Thyroid gland (tissue), 4 donors: Measurements from ENCODE around the gene OLFML1. TPM values are rescaled to one million over a fixed set of nuclear protein-coding genes. Genes with fewer than 3 reads are reported as not detected.

Source experiments
- DNase-seq, 2 donors: peaks; one replicate each; pipeline ENCODE4 v3.0.0-alpha.2; 2019
- H3K27ac ChIP-seq, 3 donors: fragments of 200-600 bp; sonication (generic); 1 replicate in 2 of 3; 2 replicates in 1 of 3; pipeline ENCODE4 v1.5.1; 2016 to 2019; ENCODE audit warnings: mild to moderate bottlenecking in 1 of 3, moderate library complexity in 1 of 3
- H3K27me3 ChIP-seq: fragments of 200-600 bp; sonication (generic); one replicate; pipeline ENCODE4 v1.5.1; 2019
- H3K36me3 ChIP-seq, 2 donors: fragments of 200-600 bp; sonication (generic); one replicate each; pipeline ENCODE4 v1.5.1; 2016 to 2019
- H3K4me1 ChIP-seq, 2 donors: fragments of 200-600 bp; sonication (generic); one replicate each; pipeline ENCODE4 v1.5.1; 2017 to 2019
- H3K4me3 ChIP-seq, 3 donors: fragments of 200-600 bp; sonication (generic); replicated peaks in 1 of 3; 1 replicate in 2 of 3; 2 replicates in 1 of 3; pipeline ENCODE4 v1.5.1; 2016; ENCODE audit warnings: mild to moderate bottlenecking in 1 of 3
- H3K9me3 ChIP-seq: fragments of 200-600 bp; sonication (generic); one replicate; pipeline ENCODE4 v1.5.1; 2017
- POLR2A ChIP-seq, 2 donors: fragments of 450-650 bp; IDR thresholded peaks; one replicate each; pipeline ENCODE4 v1.6.1; 2017; ENCODE audit warnings: antibody characterized with exemption in 2 of 2, mild to moderate bottlenecking in 2 of 2, moderate library complexity in 1 of 2
- WGBS, 2 donors: methylation state at CpG; one replicate each; pipeline ENCODE4 v1.1.5; 2017; 5-methylcytosine and 5-hydroxymethylcytosine counted together
- intact Hi-C: fragments of 100-400 bp; cut with DNase I; formaldehyde crosslinking; loops from one replicate; pipeline ENCODE4 v1.15.1; 2023
- total RNA-seq, 4 donors: library from RNA; depleted of rRNA; stranded (reverse); fragments of >200 nt; gene quantifications; one replicate each; pipeline ENCODE4 v1.2.3, GENCODE V29; 2016
- TF ChIP-seq, protein P1 (sequence below), 6 experiments: fragments of 200-600 bp in 3 of 6; fragments of 450-650 bp in 3 of 6; sonication (generic) in 3 of 6; IDR thresholded peaks; one replicate each; pipeline ENCODE4 v1.5.1; 2016 to 2019; ENCODE audit warnings: antibody characterized with exemption in 6 of 6, mild to moderate bottlenecking in 2 of 6, inconsistent platforms in 1 of 6, moderate library complexity in 1 of 6

OLFML1 gene
- total RNA-seq, 4 donors from 2014 or later = 2.7 to 11.0 (median 5.8) TPM

DNA sequence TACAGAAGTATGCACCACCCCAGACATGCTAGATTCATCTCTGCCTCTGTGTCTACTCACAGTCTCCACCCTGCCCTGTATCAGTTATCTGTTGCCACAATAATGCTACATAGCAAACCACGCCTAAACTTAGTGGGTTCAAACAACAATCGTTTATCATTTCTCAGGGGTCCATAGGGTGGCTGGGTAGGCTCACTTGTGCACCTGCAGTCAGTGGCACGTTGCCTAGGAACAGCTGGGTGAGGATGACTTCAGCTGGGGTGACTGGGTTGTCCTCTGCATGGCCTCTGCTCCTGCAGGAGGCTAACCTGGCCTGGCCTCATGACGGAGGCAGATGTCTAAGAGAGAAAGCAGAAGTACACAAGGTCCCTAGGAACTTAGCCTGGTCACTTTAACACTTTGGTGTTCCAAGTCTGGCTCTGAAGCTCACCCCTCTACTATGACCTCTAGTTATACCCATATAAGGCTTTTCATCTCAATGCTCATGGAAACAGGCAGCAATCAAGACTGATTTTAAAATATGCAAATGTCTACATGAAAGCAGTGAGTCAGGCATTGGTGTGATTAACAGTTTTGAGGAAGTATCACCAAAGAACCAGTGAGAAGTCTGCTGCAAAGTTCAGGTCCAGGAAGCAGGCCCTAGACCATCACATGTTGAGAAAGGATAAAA is 10.7 kb downstream of the OLFML1 start:
- H3K9me3 ChIP-seq = no peaks in the 10 kb centered on the region
- 93 to 95% methylated on average over 4 of the region's 4 CpGs for WGBS, 2 donors
- no peak for DNase-seq
- TF ChIP-seq POLR2A (IDR thresholded peaks at IDR 0.05) = no peak
- TF ChIP-seq, protein P1, sequence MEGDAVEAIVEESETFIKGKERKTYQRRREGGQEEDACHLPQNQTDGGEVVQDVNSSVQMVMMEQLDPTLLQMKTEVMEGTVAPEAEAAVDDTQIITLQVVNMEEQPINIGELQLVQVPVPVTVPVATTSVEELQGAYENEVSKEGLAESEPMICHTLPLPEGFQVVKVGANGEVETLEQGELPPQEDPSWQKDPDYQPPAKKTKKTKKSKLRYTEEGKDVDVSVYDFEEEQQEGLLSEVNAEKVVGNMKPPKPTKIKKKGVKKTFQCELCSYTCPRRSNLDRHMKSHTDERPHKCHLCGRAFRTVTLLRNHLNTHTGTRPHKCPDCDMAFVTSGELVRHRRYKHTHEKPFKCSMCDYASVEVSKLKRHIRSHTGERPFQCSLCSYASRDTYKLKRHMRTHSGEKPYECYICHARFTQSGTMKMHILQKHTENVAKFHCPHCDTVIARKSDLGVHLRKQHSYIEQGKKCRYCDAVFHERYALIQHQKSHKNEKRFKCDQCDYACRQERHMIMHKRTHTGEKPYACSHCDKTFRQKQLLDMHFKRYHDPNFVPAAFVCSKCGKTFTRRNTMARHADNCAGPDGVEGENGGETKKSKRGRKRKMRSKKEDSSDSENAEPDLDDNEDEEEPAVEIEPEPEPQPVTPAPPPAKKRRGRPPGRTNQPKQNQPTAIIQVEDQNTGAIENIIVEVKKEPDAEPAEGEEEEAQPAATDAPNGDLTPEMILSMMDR (IDR thresholded peaks at IDR 0.05) = no peak
- no peaks in the 10 kb centered on the region for H3K4me1 ChIP-seq
- no peak overlapping the region for H3K27ac ChIP-seq
- intact Hi-C loops = no loop called here
- H3K4me3 ChIP-seq = no peak overlapping the region
- no peaks in the 10 kb centered on the region for H3K36me3 ChIP-seq
- H3K27me3 ChIP-seq = no peaks in the 10 kb centered on the region

DNA sequence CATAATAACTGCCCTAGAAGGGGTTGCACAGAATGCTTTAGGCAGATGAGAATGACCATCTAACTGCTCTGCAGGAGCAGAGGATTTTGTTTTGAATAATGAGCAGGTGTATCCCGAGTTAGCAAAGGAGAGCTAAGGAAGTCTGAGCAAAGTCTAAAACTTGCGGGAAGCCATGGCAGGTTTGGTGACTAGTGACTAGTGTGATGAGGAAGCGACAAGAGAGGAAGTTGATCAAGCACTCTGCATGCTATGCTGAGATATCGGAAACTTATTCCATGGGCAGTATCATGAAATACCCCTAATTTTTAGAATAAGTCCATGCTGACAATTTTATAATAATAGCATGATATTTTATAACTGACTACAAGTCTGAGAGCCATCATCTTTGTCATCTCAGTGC is 12.9 kb downstream of the OLFML1 start:
- TF ChIP-seq, protein P1 (IDR thresholded peaks at IDR 0.05) = no peak
- no peak for TF ChIP-seq POLR2A (IDR thresholded peaks at IDR 0.05)
- no peak overlapping the region for H3K27ac ChIP-seq
- no peaks in the 10 kb centered on the region for H3K36me3 ChIP-seq
- no peak overlapping the region for H3K4me3 ChIP-seq
- H3K27me3 ChIP-seq = no peaks in the 10 kb centered on the region
- intact Hi-C loops = no loop called here
- 81 to 89% methylated on average over 4 of the region's 4 CpGs for WGBS, 2 donors
- H3K9me3 ChIP-seq = no peaks in the 10 kb centered on the region
- no peak for DNase-seq
- H3K4me1 ChIP-seq = no peaks in the 10 kb centered on the region

DNA sequence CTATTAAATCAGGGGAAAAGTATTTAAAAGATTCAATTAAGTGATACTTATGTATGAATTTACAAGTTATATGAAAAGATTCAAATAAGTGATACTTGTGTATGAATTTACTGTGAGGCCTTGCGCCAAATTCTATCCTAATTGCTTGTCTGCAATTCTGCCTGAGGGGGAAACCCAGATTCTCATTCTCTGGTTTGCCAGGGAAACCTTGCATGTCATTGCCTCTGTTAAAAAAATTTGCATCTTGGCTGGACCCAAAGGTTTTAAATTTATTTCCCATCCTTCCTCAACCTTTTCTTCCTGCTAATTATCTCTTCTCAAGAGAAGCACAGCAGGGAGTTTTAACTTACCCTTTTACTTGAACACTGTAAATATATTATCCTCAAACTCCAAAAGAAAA is 13.8 kb downstream of the OLFML1 start:
- intact Hi-C loops = no loop called here
- no peaks in the 10 kb centered on the region for H3K27me3 ChIP-seq
- DNase-seq = no peak
- no peaks in the 10 kb centered on the region for H3K36me3 ChIP-seq
- no peak overlapping the region for H3K4me3 ChIP-seq
- no peak overlapping the region for H3K27ac ChIP-seq
- WGBS, 2 donors = 95 to 97% methylated on average over 1 of the region's 1 CpG
- TF ChIP-seq, protein P1 (IDR thresholded peaks at IDR 0.05) = no peak
- no peak for TF ChIP-seq POLR2A (IDR thresholded peaks at IDR 0.05)
- no peaks in the 10 kb centered on the region for H3K9me3 ChIP-seq
- H3K4me1 ChIP-seq = no peaks in the 10 kb centered on the region

DNA sequence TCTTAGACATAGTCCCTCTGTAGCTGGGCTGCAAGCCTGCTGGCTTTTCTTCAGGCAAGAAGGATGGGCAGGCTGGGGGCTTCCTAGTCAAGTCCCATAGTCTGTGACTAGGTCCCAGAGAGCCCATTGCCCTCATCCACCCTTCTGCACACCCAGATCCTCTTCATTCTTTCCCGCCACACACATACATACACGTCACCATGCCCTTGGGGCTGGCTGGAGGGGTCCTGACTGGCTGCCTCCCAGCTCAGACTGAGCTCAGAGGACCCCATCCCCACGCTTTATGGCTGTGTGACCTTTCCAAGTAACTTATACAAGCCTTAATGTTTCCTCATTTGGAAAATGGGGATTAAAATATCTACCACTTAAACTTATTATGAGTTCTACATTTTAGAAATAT is 14.9 kb downstream of the OLFML1 start:
- TF ChIP-seq POLR2A (IDR thresholded peaks at IDR 0.05) = no peak
- TF ChIP-seq, protein P1 (IDR thresholded peaks at IDR 0.05) = no peak
- Histone ChIP-seq H3K4me3 (no peak overlapping the region), H3K27ac (no peak overlapping the region), H3K36me3 (no peaks in the 10 kb centered on the region), H3K4me1 (no peaks in the 10 kb centered on the region), H3K27me3 (no peaks in the 10 kb centered on the region), H3K9me3 (no peaks in the 10 kb centered on the region)
- 95% methylated on average over 3 of the region's 3 CpGs for WGBS, 2 donors
- intact Hi-C loops = no loop called here
- DNase-seq = no peak

DNA sequence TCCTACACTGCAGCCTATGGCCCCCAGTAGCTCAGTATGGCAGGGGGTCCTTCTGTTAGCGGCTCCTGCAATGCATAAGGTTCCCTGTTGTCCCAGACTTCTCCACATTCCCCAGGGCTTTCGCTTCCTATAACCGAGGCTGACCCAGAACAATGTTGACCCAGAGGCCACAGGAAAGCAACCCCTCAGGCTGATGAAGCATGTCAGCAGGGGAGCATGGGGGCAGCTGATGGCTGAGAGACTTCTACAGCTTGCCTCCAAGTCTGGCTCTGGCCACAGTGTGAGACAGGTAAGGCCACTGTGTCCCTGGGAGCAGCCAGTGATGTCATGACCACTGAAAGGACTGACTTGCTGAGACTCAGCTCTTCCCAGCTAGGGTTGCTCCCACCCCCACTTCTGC is 15.9 kb downstream of the OLFML1 start:
- 61 to 78% methylated on average over 3 of the region's 3 CpGs for WGBS, 2 donors
- intact Hi-C loops = no loop called here
- no peak overlapping the region for H3K4me3 ChIP-seq
- no peaks in the 10 kb centered on the region for H3K36me3 ChIP-seq
- no peaks in the 10 kb centered on the region for H3K9me3 ChIP-seq
- no peaks in the 10 kb centered on the region for H3K27me3 ChIP-seq
- DNase-seq = peak in 1 of 2 donors; percentile 21
- H3K27ac ChIP-seq = no peak overlapping the region
- H3K4me1 ChIP-seq = no peaks in the 10 kb centered on the region
- TF ChIP-seq POLR2A (IDR thresholded peaks at IDR 0.05) = no peak
- TF ChIP-seq, protein P1 (IDR thresholded peaks at IDR 0.05) = no peak
